NCI-H2081 treated with DMSO at 0.1 percent for 48 hours (cell line): ENCODE data around the gene ALDH1A3.

Experiments
- DNase-seq: peaks from one replicate; lab custom pipeline; 2025; lab: John Stamatoyannopoulos, UW

The ALDH1A3 gene

DNA sequence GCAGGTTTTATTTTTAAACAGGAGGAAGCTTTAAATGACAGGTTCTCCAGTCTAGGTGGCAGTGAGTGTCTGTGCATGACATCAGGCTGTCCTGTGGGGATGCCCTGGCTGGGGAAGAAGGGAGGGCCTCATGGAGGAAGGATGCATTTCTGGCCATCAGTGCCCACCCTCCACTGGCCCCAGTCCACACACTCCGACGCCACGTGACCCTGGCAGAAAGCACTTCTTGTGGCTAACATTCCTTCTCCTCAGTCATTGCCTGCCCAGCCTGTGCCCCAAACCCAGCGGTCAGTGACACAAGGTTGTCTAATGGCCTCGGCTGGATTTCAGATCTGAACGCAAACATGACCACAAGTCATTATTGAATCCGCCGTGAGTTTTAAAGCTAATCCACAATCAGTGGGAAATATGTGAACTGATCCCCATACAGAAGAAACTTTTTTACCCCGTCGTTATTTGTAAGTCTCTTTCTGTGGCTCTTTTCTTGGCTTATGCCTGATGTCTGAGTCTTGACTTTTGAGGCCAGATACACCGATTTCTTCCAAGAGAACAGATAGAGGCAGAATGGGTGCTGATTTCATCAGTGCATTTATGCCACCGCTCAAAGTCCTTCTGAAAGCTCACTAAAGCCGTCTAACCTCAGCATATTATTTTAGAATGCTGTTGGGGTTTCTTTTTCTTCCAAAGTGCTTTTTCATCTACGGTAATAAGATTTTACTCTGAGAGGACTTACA lies 22.2 kb downstream of the ALDH1A3 start:
- no peak for DNase-seq

DNA sequence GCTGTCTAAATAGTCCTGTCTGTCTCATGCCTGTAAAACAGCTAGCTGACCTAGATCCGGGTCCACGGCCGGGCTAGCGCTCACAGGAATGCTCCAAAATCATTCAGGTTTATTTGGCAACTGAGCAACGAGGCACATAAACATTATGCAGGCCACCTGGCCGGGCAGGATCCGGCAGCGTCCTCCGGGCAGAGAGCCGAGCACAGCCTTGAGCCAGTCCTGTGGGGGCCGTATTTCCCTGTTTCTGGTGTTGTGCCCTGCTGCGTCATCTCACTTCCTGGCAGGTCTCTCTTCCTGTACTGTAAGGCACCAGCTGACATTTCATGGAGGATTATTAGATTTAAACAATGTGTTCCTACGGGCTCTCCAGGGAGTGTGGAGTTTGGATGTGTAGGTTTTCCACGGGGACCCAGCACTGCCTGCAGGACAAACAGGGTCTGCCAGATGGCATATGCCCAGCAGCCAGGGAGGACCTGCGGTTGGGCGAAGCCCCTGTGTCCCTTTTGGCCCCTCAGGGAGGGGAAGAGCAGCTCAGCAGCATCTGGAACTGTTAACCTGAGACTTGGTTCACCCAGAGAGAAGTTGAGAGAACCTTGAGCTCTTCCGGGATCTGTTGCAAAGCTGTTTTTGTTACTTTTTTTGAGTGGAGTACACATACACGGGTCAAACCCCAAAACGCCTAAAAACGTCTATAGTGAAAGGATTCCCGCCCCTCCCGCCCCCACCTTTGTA lies 23.0 kb downstream of the ALDH1A3 start:
- peak; percentile 64 for DNase-seq

DNA sequence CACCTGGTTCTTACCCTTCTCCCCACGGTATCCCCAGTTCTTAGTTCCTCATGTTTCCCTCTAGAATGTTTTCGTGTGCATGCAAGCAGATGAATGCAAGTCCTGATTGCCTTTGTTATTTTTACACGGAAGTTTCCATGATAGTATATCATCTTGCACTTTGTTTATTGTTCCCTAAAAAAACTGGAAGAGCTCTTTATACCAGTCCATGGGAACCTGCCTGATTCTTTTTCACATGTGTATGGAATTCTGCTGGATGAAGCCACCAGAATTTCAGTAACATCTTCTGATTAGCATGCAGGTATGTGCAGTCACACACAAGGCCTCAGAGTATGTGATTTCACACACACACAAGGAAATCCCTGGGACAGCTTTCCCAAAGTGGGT lies 23.5 kb downstream of the ALDH1A3 start:
- no peak for DNase-seq

DNA sequence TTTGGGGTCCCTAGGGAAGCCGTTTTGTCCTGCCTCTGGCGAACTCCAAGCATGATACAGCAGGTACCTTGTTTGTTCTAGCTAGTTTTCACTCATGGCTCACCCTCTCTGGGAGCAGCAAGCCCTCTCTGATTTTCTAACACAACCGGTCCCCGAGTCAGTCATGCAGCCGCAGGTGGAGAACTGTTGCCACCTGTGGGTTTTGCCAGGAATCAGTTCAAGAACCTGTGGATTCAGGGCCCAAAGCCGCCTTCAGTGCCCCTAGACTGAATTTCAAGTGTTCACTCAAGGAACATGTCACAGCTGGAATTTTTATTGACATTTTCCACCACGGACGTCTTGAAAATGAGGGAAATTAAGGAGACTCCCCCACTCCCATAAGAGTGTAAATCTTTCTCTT lies 26.2 kb downstream of the ALDH1A3 start:
- DNase-seq, result no peak

DNA sequence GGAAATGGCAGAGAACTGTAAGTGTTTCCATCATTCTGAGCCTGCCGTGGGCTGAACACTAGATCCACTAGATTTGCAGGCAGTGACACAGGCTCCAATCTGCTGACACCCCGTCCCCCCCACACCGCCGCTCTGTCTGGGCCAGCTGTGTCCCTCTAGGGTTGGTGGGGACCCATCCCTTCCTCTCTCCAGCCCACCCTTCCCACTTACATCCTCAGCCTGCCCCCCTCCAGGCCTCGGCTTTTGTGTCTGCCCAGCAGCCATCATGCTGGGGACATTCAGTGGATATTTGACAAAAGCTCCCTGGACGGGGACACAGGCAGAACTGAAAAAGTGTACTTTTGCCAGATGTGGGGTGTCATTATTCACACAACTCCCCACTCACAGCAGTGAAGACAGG lies 28.8 kb downstream of the ALDH1A3 start:
- no peak for DNase-seq

DNA sequence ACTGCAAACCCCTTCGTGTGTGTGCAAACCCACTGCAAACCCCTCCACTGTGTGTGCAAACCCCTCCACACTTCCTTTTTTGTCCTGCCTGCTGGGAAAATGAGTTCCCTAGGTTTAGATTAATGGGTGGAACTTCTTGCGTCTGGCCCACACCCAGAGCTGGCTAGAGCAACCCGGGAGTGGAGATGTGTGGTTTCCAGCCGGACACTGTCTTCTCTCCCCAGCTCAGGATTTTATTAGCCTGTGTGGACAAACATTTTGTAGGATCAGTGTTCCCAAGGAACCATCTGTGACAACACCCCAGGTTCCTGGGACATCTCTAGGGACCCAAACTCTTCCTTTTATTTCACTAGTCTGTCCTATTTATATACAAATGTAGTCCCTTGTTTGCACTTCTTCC lies 29.9 kb downstream of the ALDH1A3 start:
- DNase-seq, result no peak

DNA sequence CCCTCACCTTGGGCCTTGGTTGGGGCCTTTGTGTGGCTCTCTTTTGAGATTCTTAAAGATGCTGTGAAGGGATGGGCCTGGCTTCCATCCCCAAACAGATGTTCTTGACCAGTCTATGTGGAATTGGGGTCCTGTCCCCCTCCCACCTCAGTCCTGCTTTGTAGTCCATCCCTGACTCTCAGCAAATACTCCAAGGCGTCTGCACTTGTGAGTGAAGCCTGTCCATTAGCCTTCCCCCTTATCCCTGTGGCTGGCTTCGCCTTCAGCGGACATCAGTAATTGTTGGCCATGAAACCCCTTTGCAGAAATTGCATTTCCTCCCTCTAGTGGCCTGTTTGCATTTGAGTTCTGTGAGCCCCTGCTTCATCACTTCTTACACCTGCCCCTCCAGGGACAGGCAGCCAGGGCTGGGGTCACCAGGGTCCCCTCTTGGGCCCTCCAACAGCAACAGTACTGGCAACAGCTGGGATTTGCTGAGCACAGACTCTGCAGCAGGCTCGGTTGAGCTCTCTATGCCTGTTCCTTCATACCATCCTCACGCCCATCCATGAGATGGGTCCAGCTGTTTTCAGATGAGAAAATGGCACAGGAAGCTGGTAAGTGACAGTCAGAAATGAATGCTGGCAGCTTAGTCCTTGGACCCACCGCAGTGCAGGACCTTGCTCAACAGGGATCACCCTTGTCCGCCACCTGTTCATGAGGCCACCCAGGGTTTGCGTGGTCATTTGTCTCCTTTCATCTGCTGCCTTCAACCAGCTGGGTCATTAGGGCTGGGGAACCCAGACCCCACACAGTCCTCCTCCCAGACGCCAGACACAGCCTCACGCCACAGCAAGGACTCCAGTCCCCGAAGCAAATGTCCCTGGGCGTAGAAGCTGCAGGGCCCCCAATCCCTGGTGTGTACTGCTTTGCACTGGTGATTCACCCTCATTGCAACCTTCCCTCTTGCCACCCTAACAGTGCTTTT lies 30.6 kb downstream of the ALDH1A3 start:
- DNase-seq, result no peak

DNA sequence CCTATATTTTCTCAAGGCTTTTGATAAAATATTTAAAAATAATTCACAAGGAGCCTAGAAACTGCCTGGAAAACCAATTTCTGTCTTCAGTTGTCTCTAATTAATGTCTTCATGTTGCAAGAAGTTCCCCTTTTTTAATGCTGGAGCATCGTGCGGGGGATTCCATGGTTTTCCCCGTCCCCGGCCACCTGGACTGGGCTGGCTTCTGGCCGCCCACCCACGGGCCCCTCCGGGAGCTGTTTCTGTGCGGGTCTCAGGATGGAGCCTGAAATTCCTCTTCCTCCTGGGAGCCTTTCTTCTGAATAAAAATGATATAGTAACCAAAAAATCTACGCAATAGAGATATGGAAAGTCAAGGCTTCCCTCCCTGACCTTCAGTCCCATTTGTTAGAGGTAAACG lies 31.5 kb downstream of the ALDH1A3 start:
- no peak for DNase-seq

DNA sequence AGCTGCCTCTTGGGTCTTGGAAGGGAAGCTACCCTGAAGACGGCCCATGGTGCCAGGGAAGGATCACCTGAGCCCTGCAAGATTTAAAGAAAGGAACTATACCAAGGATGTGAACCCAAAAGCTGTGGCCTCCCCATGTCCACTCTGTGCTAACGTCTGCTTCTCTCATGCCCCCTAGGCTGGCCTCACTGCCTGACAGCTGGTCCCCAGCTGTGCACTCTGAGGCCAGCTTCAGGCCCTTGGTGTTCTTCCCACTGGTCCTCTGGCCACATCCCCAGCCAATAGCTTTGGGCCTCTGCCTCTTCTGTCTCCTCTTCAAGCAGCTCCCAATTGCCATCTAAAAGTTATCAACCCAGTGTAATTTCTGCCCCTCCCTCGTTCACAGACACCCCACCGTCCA lies 34.3 kb downstream of the ALDH1A3 start:
- no peak for DNase-seq

DNA sequence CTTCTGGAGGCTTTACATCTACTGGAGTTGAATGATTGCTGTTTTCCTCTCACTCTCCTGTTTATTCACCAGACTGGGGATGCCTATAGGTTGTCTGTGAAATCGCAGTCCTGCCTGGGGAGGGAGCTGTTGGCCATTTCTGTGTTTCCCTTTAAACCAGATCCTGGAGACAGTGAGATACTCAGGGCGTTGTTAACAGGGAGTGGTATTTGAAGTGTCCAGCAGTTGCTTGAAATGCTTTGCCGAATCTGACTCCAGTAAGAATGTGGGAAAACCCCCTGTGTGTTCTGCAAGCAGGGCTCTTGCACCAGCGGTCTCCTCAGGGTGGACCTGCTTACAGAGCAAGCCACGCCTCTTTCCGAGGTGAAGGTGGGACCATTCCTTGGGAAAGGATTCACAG lies 35.2 kb downstream of the ALDH1A3 start:
- DNase-seq, result no peak

DNA sequence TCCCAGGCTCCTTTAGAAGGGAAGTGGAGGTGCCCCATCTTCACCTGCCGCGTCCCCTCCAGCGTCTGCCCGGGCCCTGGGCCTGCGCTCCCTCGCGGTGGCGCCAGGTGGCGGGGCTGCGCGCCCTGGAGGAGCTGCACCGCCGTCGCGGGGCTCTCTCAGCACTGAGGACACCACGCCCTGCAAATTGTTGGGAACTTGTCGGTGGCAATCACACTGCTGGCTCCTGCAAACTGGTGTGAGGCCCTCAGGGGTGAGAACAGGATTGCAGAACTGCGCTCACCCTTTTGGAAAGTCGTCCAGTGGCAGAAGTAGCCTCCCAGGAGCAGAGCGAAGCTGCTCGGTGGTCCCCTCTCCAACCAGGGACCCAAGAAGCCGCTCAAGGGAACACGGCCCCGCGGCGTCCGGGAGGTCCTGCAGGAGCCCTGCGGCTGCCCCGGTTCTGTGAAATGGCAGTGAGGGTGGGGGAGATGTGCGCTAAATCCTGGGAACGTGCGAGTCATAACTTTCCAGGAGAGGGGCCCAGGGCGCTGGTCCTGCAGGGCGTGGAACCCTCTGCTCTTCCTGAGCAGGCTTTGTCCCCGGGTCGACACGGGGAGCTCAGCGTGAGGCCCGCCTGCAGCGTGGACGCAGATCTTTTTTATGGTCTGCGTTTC lies 38.5 kb downstream of the ALDH1A3 start:
- no peak for DNase-seq

DNA sequence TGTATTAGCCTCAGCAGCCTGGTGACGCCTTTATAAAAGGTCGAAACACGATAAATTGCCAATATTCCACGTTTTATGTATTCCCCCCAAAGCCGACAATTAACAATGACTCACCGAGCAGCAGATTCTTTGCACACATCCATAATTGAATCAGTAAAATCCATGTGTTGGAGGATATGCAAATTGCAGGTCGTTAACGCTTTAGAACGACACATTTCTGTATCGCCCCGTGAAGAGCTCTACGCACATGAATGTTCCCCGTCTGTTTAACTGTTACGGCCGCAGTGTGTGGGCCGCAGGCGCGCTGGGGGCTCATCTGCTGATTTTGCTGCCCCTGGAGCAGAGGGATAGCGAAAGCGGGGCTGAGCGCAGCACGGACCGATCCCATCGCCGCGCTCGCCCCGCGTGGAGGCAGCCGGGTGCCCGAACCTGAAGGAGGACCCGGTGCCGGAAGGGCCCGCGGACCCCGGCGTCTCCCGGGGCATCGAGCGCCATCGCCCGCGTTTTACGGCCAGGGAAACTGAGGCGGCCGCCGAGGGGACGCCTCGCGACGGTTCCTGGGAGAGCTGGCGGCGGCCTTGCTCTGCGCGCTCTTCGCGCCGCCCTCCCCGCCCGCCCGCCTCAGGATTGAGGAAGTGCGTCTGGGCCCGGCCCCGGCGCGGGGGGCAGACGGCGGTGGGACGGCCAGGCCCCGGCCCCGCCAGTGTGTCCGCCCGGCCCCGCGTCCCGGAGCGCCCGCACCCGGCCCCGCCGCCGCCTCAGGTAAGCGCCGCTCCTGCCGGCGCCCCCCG lies 39.3 kb downstream of the ALDH1A3 start, which contains the start of gene LRRK1:
Gene LRRK1 (plus strand): TSS at position 668 of the 791 bp plus-strand sequence. CDS start 5,276 bp downstream, outside the sequence.
- no peak for DNase-seq

DNA sequence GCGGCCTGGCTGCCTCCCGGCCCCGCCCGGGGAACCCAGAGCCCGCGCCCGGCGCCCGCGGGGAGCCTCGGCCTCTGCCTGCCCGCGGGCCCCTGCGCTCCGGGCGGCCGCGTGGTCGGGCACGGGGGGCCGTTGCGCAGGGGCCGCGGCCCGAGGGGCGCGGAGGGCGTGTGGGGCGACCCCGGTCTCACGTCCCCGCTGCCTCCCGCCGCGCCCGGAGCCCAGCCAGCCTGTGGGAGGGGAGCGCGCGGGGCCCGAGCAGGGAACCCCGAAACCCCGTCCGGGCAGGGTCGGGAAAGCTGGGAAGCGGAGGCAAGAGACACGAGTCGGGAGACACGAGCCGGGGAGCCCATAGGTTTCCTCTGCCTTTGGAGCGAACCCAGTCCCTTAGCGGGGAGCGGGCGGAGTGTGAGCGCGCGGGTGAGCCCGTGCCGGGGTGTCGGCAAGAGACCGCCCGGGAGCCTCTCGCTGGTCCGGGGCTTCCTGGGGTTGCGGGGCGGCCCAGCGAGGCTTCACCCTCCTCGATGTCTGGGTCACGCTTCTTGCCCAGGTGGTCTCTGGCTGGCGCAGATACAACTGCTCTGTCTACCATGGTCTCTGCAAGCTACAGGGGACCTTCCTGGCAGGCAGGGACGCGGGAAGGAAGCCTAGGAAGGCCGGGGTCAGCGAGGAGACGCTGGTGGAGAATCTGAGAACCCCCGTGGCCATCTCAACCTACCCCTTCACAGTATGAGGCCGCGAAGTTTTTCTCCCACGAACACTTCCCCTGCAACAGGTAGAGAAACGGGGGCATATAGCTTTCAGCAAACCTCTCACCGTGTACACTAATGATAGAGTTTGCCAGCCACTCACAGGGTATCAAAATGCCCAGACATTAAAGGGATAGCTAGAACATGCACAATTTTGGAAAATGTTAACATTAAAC lies 40.1 kb downstream of the ALDH1A3 start:
- no peak for DNase-seq

DNA sequence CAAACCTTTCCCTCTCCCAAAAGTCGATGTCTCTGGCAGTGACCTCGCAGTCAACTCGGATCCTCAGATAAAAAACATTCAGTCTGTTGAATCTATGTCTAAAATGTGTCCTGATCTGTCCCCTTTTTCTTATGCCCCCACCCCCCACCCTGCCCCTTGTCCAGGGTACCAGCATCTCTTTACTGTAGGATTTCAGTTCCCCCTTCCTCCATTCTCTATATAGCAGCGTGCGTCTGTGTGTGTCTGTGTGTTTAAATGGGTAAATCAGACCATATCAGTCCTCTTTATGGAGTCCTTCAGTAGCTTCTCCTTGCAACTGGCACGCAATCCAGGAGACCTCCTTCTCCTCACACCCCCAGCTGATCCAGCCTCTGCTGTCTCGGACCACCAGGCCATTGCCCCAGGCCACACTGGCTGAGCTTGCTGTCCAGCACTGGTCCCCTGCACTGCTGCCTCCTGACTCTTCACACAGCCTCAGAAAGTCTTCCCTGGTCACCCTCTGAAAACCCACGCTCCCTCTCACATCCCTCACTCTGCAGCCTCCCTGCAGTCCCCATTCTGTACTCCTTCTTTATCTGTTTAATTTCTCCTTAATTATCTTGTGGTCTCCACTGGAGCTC lies 41.0 kb downstream of the ALDH1A3 start:
- no peak for DNase-seq

DNA sequence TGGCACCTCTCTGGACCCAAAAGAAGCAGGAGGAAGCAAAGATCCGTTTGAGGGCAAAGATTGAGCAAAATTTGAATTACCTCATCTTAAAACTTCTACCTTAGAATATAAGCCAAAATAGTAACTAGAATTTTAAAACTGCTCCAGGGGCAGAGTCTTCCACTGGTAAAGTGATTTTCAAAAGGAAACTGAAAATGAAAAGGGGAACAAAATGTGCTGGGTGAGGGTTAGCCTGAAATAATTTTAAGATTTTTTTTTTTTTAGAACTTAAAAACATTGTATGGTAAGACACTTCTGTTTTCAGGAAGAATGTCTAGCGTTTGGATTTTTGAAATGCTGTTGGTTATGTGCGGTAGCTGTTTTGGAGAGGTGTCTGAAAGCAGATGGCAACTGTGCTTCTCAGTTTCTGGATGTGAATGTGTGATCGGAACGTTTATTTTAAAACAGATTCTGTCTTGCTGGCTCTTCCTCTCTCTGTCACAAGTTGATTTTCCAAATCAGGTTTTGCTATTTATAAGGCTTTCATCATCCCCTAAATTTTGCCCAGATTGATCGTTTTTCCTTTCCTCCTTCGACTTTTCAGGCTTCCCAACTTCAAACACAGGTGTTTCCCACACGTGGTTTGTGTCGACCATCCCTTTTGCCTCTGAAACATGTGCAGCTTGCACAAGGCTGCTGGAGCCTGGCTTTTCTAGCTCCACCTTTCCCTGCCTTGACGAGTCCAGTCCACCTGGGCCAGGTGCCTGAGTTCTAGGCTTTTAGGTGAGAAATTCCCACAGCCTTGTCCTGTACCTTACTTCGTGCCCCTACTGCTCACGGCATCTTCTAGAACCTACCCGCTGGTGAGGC lies 42.8 kb downstream of the ALDH1A3 start:
- no peak for DNase-seq

DNA sequence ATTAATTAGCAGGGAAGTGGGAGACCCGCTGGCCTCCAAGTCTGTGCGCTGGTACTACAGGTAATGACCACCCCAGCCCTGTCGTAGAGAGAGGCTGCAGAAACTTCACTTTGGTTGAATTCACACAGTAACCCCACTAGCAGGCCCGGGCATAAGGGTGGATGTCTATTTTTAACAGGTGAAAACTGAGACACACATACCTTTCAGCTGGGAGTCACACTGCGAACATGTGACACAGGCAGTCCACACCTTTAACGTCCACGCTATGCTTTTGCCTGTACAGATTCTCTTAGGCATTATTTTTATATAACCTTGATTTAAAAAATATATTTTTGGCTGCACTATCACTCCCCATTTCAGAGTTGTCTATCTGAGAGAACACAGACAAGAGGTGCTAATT lies 43.4 kb downstream of the ALDH1A3 start:
- DNase-seq, result no peak

DNA sequence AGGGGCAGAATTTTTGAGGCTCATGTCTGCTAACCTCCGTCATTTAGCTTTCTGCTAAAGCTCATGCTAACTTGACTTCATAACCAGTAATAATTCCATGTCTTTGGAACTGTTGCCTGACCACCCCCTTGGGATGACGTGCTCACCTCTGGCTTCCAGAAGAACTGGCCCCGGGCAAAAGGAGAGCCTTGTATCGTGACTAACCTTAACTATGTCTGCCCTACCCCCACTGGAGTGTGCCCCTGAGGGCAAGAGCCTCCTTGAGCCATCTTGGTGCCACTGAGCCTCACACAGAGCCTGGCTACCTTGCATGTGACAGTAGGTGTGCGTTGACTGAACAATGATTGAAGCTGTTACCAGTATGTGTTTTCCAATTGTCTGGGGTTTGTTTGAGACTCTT lies 44.3 kb downstream of the ALDH1A3 start:
- no peak for DNase-seq

DNA sequence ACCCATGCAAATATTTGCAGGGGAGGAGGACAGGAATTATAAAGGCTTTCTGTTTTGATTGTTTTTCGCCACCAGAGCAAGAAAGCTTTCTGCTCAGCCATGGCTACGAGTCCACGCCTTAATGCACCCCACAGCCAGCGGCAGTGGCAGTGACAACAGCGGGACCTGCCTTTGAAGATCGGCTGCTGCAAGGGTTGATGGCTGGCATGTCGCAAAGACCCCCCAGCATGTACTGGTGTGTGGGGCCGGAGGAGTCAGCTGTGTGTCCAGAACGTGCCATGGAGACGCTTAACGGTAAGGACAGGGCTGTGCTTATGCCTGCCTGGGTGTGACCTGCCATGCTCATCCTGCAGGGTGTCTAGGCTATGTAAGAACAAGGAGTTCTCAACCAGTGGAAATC lies 44.8 kb downstream of the ALDH1A3 start:
- no peak for DNase-seq

DNA sequence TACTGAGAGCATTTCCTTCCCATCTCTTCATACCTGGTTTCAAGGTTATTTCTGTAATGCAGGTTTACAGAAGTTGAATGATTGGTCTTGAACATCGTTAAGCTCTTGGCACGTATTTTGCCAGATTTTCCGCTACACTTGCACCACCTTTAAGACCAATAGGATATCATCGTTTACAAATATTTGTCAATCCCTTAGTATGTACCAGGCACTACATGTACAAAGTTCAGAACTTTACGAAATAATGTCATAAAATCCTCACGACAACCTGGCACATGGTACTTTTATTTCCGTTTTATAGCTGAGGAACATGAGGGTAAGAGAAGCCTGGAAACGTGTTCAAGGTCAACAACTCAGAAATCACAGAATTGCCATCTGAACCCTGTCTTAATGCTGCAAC lies 45.8 kb downstream of the ALDH1A3 start:
- no peak for DNase-seq
